GM21360 (cell line): ENCODE results near the gene SLC26A2.

Source experiments
- ATAC-seq: cut with Tn5 transposase; IDR thresholded peaks from one replicate; pipeline ENCODE4 v1.9.1; 2021; ENCODE audit warnings: mild to moderate bottlenecking, moderate library complexity; ENCODE audit not compliant: unreplicated experiment

The SLC26A2 gene

DNA sequence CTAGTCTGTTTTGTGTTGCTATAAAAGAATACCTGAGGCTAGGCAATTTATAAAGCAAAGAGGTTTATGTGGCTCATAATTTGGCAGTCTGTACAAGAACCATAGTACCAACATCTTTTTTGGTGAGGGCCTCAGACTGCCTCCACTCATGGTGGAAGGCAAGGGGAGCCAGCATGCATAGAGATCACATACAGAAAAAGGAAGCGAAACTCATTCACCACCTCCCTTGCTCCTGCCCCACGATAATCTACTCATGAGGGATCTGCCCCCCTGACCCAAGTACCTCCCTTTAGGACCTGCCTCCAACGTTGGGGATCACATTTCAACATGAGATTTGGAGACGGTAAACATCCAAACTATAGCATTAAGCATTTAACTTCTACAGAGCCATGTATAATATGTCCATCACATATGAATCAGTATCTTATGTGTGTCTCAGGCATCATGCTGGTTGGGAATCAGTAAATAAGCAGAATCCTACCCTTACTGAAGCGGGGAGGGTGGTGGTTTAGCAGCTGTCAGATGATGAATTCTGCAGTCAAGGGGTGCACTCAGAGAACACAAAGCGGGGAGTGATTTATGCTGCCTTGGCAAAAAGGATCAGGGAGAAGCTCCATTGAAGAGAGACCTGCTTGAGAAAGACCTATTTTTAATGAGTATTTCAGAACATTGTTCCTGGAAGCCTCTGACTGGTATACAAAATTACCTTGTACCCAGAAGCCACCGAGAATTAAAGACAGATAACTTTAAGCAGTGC, 74.8 kb downstream of the SLC26A2 start:
- ATAC-seq, result peak; percentile 90

DNA sequence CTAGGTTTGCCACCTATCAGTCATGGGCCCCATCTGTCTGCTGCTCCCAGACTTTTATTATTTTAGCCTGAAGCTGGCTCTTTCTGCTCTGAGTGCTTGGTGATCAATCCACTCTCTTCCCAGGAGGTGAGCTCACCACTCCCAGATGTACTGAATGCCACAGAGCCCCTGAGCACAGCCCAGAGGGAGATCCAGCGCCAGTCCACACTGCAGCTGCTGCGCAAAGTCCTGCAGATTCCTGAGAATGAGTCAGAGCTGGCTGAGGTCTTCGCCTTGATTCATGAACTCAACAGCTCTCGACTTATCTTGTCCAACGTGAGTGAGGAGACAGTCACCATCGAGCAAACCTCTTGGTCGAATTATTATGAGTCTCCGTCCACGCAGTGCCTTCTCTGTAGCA, 76.0 kb downstream of the SLC26A2 start:
- ATAC-seq, result no peak
